GM21515 (cell line): ENCODE results near the gene DNAH9.

Experiments
- ATAC-seq: cut with Tn5 transposase; IDR thresholded peaks from one replicate; pipeline ENCODE4 v1.9.1; 2021; ENCODE audit not compliant: unreplicated experiment

Gene DNAH9

GRCh38 chr17:11651089-11651488 is 52.8 kb downstream of the DNAH9 start:
- no peak for ATAC-seq

- no peak for ATAC-seq
Observed at GRCh38 chr17:11668618-11669017, 70.3 kb downstream of the DNAH9 start.

- no peak for ATAC-seq
Observed at GRCh38 chr17:11671126-11671525, 72.9 kb downstream of the DNAH9 start.

- no peak for ATAC-seq
Observed at GRCh38 chr17:11682646-11683045, 84.4 kb downstream of the DNAH9 start.

- no peak for ATAC-seq
Observed at GRCh38 chr17:11690681-11691080, 92.4 kb downstream of the DNAH9 start.

GRCh38 chr17:11692688-11693087 is 94.4 kb downstream of the DNAH9 start:
- no peak for ATAC-seq

- no peak for ATAC-seq
Observed at GRCh38 chr17:11693284-11693683, 95.0 kb downstream of the DNAH9 start.

- ATAC-seq = no peak
Observed at GRCh38 chr17:11700668-11701067, 102.4 kb downstream of the DNAH9 start.

GRCh38 chr17:11701911-11702310 is 103.6 kb downstream of the DNAH9 start:
- no peak for ATAC-seq

GRCh38 chr17:11704041-11704440 is 105.8 kb downstream of the DNAH9 start:
- no peak for ATAC-seq

GRCh38 chr17:11705111-11705510 is 106.8 kb downstream of the DNAH9 start:
- no peak for ATAC-seq

- ATAC-seq = no peak
Observed at GRCh38 chr17:11707586-11707985, 109.3 kb downstream of the DNAH9 start.

GRCh38 chr17:11712456-11712855 is 114.2 kb downstream of the DNAH9 start:
- ATAC-seq = no peak

GRCh38 chr17:11719203-11719602 is 120.9 kb downstream of the DNAH9 start:
- no peak for ATAC-seq

- no peak for ATAC-seq
Observed at GRCh38 chr17:11719856-11720255, 121.6 kb downstream of the DNAH9 start.

- no peak for ATAC-seq
Observed at GRCh38 chr17:11720816-11721215, 122.5 kb downstream of the DNAH9 start.

- no peak for ATAC-seq
Observed at GRCh38 chr17:11730747-11731146, 132.5 kb downstream of the DNAH9 start.

GRCh38 chr17:11736613-11737312 is 138.5 kb downstream of the DNAH9 start:
- no peak for ATAC-seq

- no peak for ATAC-seq
Observed at GRCh38 chr17:11737313-11737679, 139.0 kb downstream of the DNAH9 start.

GRCh38 chr17:11738151-11738550 is 139.9 kb downstream of the DNAH9 start:
- ATAC-seq = no peak

GRCh38 chr17:11739351-11739750 is 141.1 kb downstream of the DNAH9 start:
- no peak for ATAC-seq

- ATAC-seq = no peak
Observed at GRCh38 chr17:11739848-11740247, 141.6 kb downstream of the DNAH9 start.

- ATAC-seq = no peak
Observed at GRCh38 chr17:11742886-11743285, 144.6 kb downstream of the DNAH9 start.
